GM19467 (cell line): ENCODE results near the gene ZNF586.
"Not testable (repeated sequence)": the region's sequence is repeated elsewhere in the genome, so short reads cannot be mapped to it uniquely, and the experiment has no call there.

ENCODE experiments used
- ATAC-seq: cut with Tn5 transposase; IDR thresholded peaks from one replicate; pipeline ENCODE4 v1.9.1; 2021; ENCODE audit warnings: mild to moderate bottlenecking, moderate library complexity; ENCODE audit not compliant: unreplicated experiment

The ZNF586 gene

DNA sequence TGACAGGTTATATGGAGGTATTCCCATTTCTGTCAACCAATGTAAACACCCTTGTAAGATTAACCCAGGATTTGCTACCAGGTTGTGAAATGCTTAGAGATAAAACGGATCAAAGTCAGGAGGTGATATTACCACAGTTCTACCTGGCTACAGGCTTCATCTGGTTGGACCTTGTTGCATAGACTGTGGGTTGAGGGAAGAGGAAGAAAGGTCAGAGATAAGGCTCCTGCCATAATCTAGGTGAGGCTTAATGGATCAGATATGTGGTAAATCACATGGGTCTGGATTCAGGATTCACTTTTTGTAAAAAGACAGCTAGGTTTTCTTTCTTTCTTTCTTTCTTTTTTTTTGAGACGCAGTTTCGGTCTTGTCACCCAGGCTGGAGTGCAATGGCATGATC lies 52.0 kb downstream of the ZNF586 start:
- not testable (repeated sequence) for ATAC-seq

DNA sequence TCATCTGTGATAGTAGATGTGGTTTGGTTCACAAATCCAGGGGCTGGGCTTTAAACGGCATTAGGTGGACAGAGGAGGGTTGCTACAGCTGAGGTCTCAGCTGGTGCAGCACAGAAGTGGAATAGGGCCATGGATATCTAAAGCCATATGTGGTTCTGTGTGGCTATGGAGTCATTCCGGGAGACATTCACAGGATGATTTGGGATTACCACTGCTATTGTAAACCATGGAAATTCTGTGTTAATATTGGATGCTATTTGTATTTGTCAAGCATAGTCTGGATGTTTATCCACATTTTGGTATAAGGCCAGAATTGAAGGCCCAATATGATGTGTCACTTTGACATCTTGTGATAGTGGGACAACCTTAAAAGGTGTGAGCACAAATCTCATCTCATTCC lies 53.7 kb downstream of the ZNF586 start:
- ATAC-seq, result not testable (repeated sequence)

DNA sequence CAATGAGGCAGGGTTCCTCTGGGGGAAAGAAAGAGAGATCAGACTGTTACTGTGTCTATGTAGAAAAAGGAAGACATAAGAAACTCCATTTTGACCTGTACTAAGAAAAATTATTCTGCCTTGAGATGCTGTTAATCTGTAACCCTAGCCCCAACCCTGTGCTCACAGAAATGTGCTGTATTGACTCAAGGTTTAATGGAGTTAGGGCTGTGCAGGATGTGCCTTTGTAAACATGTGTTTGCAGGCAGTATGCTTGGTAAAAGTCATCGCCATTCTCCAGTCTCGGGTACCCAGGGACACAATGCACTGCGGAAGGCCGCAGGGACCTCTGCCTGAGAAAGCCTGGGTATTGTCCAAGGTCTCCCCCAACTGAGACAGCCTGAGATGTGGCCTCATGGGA lies 54.1 kb downstream of the ZNF586 start:
- ATAC-seq, result not testable (repeated sequence)

DNA sequence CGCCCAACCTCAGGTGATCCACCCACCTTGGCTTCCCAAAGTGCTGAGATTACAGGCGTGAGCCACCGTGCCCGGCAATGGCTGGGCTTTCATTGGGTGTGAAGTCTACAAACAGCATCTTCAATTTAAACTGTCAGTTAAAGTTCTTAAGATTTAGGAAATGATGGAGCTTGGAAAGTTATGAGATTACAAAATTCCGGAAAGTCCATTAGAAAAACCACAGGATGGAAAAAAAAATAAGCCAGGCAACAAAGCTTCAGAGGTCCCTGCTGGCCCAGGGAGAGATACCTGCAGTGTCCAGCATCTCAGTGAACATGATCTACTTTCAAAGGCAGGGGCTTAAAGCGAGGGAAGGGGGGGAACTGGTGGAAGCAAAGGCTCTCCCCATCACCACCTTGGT lies 56.0 kb downstream of the ZNF586 start:
- no peak for ATAC-seq

GRCh38 chr19:57829316-57829715 lies 59.8 kb downstream of the ZNF586 start:
- no peak for ATAC-seq

- ATAC-seq, result no peak
These were observed 60.7 kb downstream of the ZNF586 start, which contains the start of gene ZNF587B for GRCh38 chr19:57830071-57830602. Gene ZNF587B (plus strand): TSS chr19:57830299. CDS start chr19:57830529, 230 bp downstream.
